Activated effector memory CD4-positive, alpha-beta T cell treated with Interleukin-2 at 50 U/mL for 16 hours (primary cell): ENCODE measurements around the gene C6orf89.
"Not testable (repeated sequence)": the region's sequence is repeated elsewhere in the genome, so short reads cannot be mapped to it uniquely, and the experiment has no call there.

Source experiments
- DNase-seq: peaks from one replicate; pipeline ENCODE4 v3.0.0-alpha.2; 2020

C6orf89 gene

DNA sequence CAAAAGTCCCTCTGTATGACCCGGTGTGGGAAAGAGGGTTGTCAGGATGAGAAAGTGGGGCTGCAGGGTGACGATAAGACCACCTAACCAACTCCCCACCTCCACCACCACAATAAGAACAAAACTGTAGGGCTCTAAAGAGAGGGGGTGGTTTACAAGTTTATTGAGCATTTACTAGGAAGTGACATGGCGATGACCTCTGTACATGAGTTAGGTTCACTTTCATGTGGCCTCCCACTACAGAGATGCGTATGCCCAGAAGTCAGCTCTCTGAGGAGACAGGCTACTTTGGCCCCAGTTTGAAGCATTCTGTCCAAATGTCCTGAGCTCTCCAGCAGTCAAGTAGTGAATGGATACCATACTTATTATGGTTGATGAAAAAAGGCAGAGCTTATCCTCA lies 40.1 kb downstream of the C6orf89 start:
- DNase-seq = no peak

DNA sequence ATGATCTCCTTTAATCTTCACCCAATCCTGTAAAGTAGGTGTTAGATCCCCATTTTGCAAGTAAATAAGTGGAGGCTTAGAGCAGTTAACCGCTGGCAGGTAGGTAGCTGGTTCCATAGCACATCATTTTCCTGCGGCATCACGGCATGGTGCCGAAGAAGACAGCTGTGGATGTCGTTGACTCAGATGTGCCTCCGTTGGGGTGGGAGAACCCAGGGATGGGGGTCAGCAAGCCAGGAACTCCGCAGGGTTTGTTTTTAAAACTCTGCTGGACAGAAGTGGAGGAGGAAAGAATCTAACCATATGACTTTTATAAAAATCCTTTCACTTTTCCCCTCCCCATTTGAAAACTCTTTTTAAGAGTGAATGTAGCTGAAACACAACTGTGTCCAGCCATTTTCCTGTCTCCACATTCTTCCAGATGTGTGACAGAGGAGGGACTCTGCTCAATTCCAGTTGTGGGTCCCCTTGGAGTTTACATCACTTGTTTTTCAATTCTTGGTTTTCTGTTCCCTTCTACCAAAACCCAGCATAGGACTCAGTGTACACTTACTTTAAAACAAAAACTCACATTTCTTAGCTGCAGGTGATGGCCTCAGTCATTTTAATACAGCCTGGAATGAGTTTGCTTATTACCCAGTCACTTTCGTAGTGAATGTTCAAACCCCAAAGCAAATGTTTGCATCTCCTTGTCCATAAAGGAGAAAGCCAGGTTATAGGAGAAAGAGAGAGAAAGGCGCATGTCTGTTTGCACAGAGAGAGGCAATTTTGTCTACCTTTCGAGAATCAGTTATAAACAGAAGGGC lies 41.2 kb downstream of the C6orf89 start:
- DNase-seq = no peak

- no peak for DNase-seq
Measured at GRCh38 chr6:36927691-36928546, 42.2 kb downstream of the C6orf89 start.

- no peak for DNase-seq
Measured at GRCh38 chr6:36928547-36928918, 42.8 kb downstream of the C6orf89 start.

GRCh38 chr6:36929152-36929551 lies 43.4 kb downstream of the C6orf89 start:
- no peak for DNase-seq

GRCh38 chr6:36929607-36930006 lies 43.9 kb downstream of the C6orf89 start:
- DNase-seq = no peak

- DNase-seq = no peak
Measured at GRCh38 chr6:36930483-36930882, 44.7 kb downstream of the C6orf89 start.

- no peak for DNase-seq
Measured at GRCh38 chr6:36933102-36933501, 47.4 kb downstream of the C6orf89 start.

DNA sequence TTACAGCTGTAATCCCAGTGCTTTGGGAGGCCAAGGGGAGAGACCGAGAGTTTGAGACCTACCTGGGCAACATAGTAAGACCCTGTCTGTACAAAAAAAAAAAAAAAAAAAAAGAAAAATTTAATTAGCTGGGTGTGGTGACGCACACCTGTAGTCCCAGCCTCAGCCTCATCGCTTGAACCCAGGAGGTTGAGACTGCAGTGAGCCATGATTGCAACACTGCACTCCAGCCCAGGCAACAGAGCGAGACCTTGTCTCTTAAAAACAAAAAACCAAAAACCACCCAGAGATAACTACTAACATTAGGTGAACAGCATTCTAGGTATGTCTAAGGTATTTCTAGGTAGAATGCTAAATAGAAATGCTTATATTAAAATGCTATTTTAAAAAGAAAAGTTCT lies 47.8 kb downstream of the C6orf89 start:
- DNase-seq = no peak

GRCh38 chr6:36934901-36935300 lies 49.1 kb downstream of the C6orf89 start:
- no peak for DNase-seq

GRCh38 chr6:36936824-36937223 lies 51.1 kb downstream of the C6orf89 start:
- DNase-seq = no peak

GRCh38 chr6:36937896-36938295 lies 52.1 kb downstream of the C6orf89 start:
- no peak for DNase-seq

GRCh38 chr6:36938536-36938935 lies 52.8 kb downstream of the C6orf89 start:
- no peak for DNase-seq

DNA sequence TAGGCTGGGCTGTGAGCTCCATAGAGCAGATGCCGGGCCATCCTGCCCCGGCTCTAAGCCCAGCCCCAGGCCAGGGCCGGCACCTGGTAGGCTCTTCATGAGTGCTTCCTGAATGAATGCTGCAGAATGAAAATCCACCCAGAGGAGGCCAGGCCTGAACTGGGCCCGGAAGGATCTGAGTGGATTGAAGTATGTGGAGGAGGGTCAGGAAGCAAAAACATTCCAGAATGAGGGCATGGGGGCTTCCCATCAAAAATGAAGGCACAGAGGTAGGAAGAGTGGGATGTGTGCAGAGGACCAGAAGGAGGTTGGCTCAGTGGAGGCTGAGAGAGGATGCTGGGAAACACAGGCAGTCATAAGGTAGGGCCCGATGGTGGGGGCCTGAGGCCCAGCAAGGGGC lies 53.3 kb downstream of the C6orf89 start:
- DNase-seq = not testable (repeated sequence)

- DNase-seq = no peak
Measured at GRCh38 chr6:36940027-36940426, 54.3 kb downstream of the C6orf89 start.

DNA sequence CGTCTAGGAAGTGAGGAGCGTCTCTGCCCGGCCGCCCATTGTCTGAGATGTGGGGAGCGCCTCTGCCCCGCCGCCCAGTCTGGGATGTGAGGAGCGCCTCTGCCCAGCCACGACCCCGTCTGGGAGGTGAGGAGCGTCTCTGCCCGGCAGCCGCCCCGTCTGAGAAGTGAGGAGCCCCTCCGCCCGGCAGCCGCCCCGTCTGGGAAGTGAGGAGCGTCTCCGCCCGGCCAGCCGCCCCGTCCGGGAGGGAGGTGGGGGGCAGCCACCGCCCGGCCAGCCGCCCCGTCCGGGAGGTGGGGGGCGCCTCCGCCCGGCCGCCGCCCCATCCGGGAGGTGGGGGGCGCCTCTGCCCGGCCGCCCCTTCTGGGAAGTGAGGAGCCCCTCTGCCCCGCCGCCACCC lies 55.8 kb downstream of the C6orf89 start:
- DNase-seq = not testable (repeated sequence)

GRCh38 chr6:36942329-36942728 lies 56.6 kb downstream of the C6orf89 start:
- not testable (repeated sequence) for DNase-seq

- DNase-seq = no peak
Measured at GRCh38 chr6:36944650-36945049, 58.9 kb downstream of the C6orf89 start.

GRCh38 chr6:36945301-36945700 lies 59.5 kb downstream of the C6orf89 start:
- DNase-seq = no peak

DNA sequence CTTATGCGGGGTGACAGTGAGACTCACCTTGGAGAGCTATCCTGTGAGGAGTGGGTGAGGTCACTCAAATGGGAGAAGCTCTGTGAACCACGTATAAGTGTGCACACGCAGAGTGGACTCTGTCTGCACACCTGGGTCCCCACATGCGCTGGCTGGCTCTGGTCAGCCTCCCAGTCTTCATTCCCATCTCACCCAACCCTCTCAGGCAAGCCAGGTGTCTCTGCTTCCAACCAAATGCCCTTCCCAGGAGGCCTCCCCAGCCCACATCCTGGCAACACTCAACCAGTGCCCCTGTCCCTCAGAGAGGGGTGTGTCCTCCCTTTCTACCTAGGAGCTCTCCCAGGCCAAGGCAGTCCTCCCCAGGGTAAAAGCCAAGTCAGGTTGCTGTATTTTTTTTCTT lies 60.8 kb downstream of the C6orf89 start:
- DNase-seq = no peak

GRCh38 chr6:36947570-36948351 lies 62.0 kb downstream of the C6orf89 start:
- peak; percentile 40 for DNase-seq

DNA sequence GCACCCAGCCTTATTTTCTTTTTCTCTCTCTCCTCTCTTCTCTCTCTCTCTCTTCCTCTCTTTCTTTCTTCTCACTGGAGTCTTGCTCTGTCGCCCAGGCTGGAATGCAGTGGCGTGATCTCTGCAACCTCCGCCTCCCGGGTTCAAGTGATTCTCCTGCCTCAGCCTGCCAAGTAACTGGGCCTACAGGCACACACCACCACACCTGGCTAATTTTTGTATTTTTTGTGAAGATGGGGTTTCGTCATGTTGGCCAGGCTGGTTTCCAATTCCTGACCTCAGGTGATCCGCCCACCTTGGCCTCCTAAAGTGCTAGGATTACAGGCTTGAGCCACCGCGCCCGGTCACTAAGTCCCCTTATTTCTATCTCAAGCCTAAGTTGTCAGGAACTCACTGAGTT lies 63.3 kb downstream of the C6orf89 start:
- DNase-seq = not testable (repeated sequence)

DNA sequence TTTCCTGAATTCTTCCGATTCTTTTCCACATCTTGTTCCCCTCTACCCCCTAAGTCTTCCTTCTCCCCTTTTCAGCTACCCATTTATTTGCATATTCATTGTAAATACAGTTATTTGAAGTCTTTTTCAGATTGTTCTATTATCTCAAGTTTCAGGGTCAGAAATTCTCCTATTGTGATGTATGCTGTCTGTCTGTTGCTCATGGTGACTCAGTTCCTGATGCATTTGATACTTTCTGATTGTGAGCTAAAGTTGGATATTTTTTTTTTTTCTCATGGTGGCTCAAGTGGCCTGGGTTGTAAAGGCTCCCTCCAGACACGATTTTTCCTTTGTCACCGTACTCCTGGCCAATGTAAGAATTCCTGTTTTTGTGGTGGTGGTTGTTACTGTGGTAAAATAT lies 63.9 kb downstream of the C6orf89 start:
- no peak for DNase-seq

GRCh38 chr6:36953931-36954261 lies 68.1 kb downstream of the C6orf89 start:
- no peak for DNase-seq
